GM19468 (cell line): ENCODE data around the gene KAT7.
"Not testable (repeated sequence)": the region's sequence is repeated elsewhere in the genome, so short reads cannot be mapped to it uniquely, and the experiment has no call there.

Experiments used
- ATAC-seq: cut with Tn5 transposase; IDR thresholded peaks from one replicate; pipeline ENCODE4 v1.9.1; 2021; ENCODE audit warnings: mild to moderate bottlenecking, moderate library complexity, moderate number of reproducible peaks; ENCODE audit not compliant: unreplicated experiment; ENCODE audit errors: extremely low read depth

KAT7 gene

GRCh38 chr17:49798182-49798581 is 9.7 kb downstream of the KAT7 start:
- ATAC-seq, result no peak

GRCh38 chr17:49798738-49799137 is 10.3 kb downstream of the KAT7 start:
- no peak for ATAC-seq

- ATAC-seq, result no peak
Measured at GRCh38 chr17:49809056-49809455, 20.6 kb downstream of the KAT7 start.

DNA sequence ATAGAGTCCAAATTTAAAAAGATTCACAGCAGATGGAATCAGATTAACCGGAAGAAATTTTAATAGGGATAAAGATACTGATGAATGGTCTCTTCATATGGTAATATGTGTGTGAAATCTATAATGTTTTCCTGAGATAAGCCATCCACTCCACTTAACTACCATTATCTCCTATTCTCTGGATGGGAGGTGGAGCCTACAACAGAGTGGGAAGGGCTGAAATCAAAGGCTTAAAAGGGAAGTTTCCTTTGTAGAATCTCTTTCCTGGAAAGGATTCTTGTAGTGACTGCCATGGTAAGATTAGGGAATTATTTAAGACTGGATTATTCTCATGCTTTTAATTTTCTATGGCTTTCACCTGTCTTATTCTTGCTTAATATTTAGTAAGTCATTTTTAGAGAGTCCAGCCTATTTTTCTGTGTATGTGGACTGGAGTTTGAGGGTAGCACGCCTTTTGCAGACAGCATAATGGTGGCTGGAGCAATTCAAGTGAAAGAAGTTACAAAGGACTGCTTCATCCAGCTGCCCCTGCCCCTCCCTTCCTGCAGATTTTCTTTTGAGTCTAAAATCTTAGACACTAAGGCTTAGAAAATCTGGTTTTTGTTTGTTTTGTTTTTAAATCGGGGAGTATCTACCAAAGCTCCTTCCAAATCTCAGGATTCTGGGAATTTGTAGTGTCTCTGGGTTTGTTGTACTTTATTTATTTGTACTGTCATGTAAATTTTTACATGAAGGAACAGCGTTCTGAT is 26.5 kb downstream of the KAT7 start:
- no peak for ATAC-seq

- ATAC-seq, result no peak
Measured at GRCh38 chr17:49815761-49816281, 27.3 kb downstream of the KAT7 start.

DNA sequence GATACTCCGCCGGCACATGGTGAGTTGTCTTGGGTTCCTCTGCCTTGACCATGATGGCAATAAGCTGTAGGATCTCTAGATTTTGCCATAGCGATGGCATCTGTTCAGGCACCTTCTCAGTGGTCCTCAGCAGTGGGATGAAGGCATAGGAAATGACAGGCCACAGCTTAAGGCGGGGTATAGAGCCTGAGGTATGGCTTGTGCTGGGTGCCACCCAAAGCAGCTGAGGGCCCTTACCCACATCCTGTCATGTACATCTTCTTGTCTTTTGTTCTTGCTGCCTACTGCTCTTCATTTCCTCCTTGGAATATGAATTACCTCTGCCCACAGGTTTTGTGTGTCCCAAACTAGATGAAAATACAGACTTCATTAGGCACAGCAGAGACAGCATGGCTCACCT is 29.5 kb downstream of the KAT7 start:
- ATAC-seq, result no peak

GRCh38 chr17:49819138-49819537 is 30.7 kb downstream of the KAT7 start:
- ATAC-seq, result no peak

DNA sequence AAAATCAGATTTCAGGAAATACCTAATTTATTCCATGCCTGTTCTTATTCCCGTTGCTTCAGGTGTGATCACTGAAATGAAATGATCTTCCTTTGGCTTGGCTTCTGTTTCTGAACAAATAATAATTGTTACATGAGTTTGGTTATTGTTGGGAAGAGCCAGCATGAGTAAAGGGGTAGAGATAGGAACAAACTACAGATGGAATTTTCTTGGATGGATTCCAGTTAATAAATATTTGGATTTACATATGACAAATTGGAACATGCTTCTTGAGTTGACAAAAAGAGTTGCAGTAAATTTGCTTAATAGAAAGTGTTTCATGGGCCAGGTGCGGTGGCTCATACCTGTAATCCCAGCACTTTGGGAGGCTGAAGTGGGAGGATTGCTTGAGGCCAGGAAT is 31.2 kb downstream of the KAT7 start:
- ATAC-seq, result no peak

GRCh38 chr17:49820773-49821172 is 32.3 kb downstream of the KAT7 start:
- ATAC-seq, result no peak

DNA sequence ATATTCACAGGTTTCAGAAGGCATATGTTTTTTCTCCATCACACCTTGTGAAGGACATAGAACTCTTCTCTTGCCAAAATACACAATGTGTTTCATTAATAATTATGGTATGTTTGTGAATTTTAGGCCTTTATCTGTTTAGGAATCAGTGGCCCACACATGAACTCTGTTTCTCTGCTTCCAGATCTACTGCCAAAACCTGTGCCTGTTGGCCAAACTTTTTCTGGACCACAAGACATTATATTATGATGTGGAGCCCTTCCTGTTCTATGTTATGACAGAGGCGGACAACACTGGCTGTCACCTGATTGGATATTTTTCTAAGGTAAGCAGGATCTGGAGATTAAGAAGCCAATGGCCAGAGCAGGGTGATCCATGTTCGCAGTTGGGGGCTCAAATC is 33.0 kb downstream of the KAT7 start:
- no peak for ATAC-seq

GRCh38 chr17:49821916-49822315 is 33.4 kb downstream of the KAT7 start:
- no peak for ATAC-seq

- no peak for ATAC-seq
Measured at GRCh38 chr17:49822829-49823228, 34.3 kb downstream of the KAT7 start.

- no peak for ATAC-seq
Measured at GRCh38 chr17:49823614-49824013, 35.1 kb downstream of the KAT7 start.

GRCh38 chr17:49825645-49826044 is 37.2 kb downstream of the KAT7 start:
- ATAC-seq, result no peak

DNA sequence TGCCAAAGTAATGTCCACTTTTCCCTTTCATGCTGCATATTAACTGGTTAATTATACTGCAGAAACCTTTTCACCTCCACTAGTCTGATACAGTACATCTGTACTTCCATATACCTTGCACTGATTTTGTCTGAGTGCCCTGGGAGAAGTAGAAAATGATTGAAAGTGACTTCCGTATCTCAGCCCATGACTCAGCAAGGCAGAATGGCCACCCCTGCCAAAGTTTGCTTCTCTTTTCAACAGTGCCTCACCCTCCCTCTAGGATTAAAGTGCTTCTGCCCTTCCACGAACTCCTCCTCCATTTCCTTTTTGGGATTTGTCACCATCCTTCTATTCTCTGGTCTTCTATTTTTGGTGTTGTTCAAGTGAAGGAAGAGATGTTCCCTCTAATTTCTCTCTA is 39.8 kb downstream of the KAT7 start:
- ATAC-seq, result not testable (repeated sequence)

DNA sequence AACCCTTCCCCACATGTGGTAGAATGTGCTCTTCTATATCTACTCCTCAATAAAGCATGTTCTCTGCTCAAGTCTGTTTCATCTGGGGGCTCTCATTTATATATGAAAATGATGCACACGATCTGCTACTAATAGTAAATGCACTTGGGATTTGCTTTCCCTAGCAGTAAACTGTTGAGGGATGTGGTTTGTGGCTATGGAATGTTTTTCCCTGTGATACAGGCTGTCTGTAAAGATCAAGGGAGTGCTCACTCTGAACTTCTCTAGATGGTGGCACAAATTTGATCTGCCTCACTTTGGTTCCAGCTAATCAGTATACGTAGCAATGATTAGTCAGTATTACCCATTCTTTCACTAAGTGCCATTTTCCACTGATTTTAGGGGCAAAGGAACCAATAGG is 40.5 kb downstream of the KAT7 start:
- ATAC-seq, result no peak

DNA sequence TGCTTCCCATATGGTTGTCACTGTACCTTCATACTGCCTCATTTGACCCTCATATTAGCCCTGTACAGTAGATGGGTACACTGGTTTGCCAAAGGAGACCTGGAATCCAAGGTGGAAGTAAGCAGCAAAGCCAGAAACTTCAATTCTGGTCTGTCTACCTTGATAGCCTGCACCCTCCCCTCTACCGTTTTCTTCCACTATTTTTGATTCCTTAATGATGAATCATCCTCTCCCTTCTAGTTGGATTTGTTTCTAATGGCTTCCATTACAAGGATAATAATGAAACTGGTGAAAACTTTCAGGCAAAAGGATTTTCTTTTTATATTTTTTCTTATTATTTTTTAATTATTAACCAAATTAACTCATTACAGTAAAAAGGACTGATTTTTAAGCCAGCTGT is 42.1 kb downstream of the KAT7 start:
- ATAC-seq, result no peak

- ATAC-seq, result no peak
Measured at GRCh38 chr17:49832840-49833599, 44.5 kb downstream of the KAT7 start.

- ATAC-seq, result no peak
Measured at GRCh38 chr17:49834118-49834743, 45.8 kb downstream of the KAT7 start.

DNA sequence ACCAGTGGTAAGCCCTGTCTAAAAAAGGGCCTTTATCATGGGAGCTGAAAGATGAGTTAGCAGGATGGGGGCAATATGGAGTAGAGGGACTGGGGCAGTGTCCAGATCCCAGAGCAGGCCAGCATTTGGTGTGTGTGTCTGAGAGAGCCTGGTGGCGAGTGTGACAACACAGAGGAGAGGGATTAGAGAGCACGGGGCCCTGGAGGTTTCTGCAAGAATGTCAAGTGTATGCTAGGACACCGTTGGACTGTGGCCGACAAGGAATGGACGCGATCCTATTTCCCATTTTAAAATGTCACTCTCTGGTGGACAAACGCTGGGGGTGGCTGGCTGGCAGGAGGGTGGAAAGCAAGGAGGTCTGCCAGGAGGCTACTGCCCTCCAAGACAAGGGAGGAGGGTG is 47.0 kb downstream of the KAT7 start:
- ATAC-seq, result no peak
